SJCRH30 (cell line): ENCODE results near the gene CBFA2T2. TPM values are rescaled to one million over a fixed set of nuclear protein-coding genes. Genes with fewer than 3 reads are reported as not detected.
A peak's percentile ranks its signal among the peaks of the same experiment; 100 is the strongest.

ENCODE experiments used
- DNase-seq, 2 experiments: peaks; one replicate each; pipeline ENCODE4 v3.0.0-alpha.2; 2015 to 2020
- H3K27ac ChIP-seq: fragments of 250-450 bp; sonication (Bioruptor Pico); 2 replicates; pipeline ENCODE4 v1.5.1; 2020; ENCODE audit warnings: mild to moderate bottlenecking, moderate library complexity
- H3K27me3 ChIP-seq: fragments of 250-450 bp; sonication (Bioruptor Pico); 2 replicates; pipeline ENCODE4 v1.5.1; 2020; ENCODE audit warnings: mild to moderate bottlenecking, moderate library complexity
- H3K36me3 ChIP-seq: fragments of 250-450 bp; sonication (Bioruptor Pico); 2 replicates; pipeline ENCODE4 v1.5.1; 2020; ENCODE audit warnings: mild to moderate bottlenecking, moderate library complexity
- H3K4me1 ChIP-seq: fragments of 250-450 bp; sonication (Bioruptor Pico); 2 replicates; pipeline ENCODE4 v1.5.1; 2020; ENCODE audit warnings: mild to moderate bottlenecking, moderate library complexity
- H3K4me3 ChIP-seq: fragments of 250-450 bp; sonication (Bioruptor Pico); 2 replicates; pipeline ENCODE4 v1.5.1; 2020; ENCODE audit warnings: mild to moderate bottlenecking, moderate library complexity
- H3K9me3 ChIP-seq: fragments of 250-450 bp; sonication (Bioruptor Pico); replicated peaks from 2 replicates; pipeline ENCODE4 v1.5.1; 2020; ENCODE audit warnings: mild to moderate bottlenecking, moderate library complexity
- total RNA-seq: library from RNA; depleted of rRNA; stranded (reverse); fragments of >200 nt; shearing (Covaris generic); gene quantifications from 2 replicates; pipeline ENCODE4 v1.2.3, GENCODE V29; 2014

The CBFA2T2 gene
- total RNA-seq, 1 experiment from 2014 or later: 14.9 TPM

DNA sequence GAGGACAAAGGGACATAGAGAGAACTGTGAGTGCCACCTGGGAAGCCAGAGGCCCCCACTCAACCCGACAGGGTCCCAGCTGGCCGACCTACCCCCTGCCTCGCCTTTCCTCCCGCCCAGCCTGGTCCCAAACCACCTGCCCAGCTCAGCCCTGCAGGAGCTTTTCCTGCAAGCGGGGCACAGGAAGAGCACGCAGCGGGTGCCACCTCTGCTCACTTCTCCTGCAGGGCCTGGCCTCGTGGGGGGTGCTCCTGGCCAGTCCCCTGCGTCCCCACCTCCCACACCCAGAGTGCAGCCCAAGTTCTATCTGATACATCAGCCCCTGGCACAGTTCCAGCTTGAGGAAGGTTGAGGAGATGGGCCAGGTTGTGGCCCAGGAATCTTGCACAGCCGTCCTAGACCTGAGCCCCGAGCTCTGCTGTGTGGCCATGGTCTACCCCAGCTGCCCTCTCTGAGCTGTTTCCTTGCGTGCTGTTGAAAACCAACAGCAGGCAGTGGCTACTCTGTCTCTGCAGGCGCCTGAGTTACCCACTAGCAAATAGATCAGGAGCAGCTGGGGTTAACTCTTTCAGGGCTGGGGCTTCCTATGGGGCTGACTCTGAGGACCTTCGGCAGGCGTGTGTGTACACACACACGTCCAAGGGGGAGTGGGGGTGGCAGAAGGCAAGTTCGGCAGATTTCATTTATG lies 182.7 kb downstream of the CBFA2T2 start:
- peak; percentile 60 to 67 for DNase-seq
- peak overlapping the region; percentile 74 for H3K4me3 ChIP-seq
- no peaks in the 10 kb centered on the region for H3K9me3 ChIP-seq
- peaks cover 41% of the 10 kb centered on the region for H3K36me3 ChIP-seq
- H3K27ac ChIP-seq: no peak overlapping the region; the same call in 1 of the 2 replicates
- no peaks in the 10 kb centered on the region for H3K27me3 ChIP-seq
- H3K4me1 ChIP-seq: peaks cover 24% of the 10 kb centered on the region

DNA sequence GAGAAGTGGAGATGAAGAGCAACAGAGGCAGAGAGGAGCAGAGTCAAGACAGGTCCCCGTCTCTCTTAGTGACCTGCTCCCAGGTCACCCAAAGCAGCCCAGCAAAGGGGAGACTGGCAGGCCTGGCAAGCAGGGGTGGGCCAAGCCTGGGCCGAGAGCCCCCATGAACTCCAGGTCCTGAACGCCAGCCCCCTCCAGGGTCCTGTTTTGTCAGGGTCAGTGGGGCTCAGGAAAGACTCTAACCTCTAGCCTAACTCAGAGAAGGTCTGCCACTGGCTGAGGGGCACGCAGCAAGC lies 183.2 kb downstream of the CBFA2T2 start:
- Histone ChIP-seq H3K9me3 (no peaks in the 10 kb centered on the region), H3K4me1 (peaks cover 29% of the 10 kb centered on the region), H3K27ac (peak overlapping the region; percentile 50)

DNA sequence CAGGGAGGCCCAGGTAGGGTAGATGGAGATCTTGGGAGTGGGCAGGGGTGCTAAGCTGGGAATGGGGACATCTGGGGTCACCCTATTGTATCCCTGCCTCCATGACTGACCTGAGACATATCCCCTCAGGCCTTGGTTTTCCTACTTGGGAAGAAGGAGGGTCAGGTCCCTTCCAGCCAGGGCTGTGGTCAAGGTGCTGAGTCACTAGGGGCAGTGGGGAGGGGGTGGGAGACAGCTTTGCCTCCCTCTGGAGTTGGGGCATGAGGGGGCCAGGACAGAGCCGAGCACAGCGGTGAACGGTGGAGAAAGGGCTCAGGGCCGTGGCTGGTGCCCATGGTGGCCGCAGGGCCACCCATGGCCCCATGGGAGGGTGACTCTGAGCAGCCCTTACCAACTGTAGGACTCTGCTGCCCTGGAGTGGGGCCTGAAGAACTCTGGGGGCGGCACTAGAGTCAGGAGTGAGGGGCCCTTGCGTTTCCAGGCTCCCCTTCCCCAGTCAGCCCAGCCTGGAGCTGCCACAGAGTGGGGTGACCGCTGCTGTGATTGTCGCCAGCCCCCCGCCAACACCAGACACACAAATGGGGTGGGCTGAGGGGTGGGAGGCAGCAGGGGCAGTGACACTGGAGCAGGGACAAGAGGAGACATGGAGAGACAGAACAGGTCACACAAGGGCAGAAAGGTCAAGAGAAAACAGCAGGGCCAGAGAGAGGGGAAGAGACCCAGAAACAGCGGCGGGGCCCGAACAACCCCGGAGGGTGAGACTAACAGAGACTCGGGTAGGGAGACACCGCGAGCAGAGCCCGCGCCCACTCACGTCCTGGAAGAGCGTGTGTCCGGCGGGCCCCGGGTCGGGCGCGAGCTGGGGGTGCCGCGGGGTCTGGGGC lies 183.8 kb downstream of the CBFA2T2 start:
- H3K36me3 ChIP-seq: peaks cover 32% of the 10 kb centered on the region
- H3K27ac ChIP-seq: peak overlapping the region; percentile 50
- H3K4me1 ChIP-seq: peaks cover 34% of the 10 kb centered on the region
- H3K9me3 ChIP-seq: no peaks in the 10 kb centered on the region
- H3K27me3 ChIP-seq: no peaks in the 10 kb centered on the region
- H3K4me3 ChIP-seq: peak overlapping the region; percentile 74
- no peak for DNase-seq

More for the DNA sequence above, 183.2 kb downstream of the CBFA2T2 start:
- Histone ChIP-seq H3K27me3 (no peaks in the 10 kb centered on the region), H3K4me3 (peak overlapping the region; percentile 74), H3K36me3 (peaks cover 38% of the 10 kb centered on the region)
- DNase-seq: no peak

DNA sequence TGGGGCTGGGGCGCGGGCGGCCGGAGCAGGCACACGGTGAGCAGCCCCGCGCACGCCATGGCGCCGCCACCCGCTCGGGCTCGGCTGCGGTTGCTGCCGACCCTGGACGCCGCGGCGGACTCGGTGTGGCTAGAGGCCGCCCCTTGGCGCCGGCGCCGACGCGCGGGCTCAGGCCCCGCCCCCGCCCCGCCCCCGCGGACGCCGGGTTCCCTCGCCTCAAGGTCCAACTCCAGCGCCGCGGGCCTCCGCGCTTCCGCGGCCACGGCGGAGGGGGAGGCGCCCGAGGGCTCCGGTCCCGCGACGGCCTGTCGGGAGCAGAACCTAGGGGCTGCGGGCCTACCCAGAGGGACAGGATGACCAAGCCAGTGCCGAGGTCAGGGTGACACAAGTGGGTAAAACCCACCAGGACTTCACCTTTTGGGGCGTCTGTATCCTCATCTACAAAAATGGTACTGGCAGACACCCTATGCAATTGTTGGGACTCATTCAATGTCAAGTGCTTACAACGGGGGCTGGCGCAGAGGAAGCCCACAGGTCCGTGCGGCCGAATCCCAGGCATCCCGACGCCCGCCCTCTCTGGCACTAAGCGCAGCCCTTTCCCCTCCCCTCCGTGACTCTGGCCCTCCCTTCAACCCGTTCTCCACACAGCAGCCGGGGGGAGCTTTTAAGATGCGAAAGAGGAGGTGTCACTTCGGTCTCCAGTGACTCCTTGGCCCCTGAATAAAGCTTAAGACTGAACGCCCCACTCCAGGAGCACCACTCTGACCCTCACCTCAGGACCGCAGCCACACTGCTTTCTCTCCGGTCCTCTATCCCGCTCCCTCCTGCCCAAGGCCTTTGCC lies 184.6 kb downstream of the CBFA2T2 start, which contains the start of gene NECAB3:
Gene NECAB3 (minus strand): TSS at position 135 of the 842 bp plus-strand sequence. CDS start 76 bp downstream, at position 59.
- H3K4me3 ChIP-seq: peak within 1 kb of the TSS; percentile 74
- no peaks in the 10 kb centered on the region for H3K9me3 ChIP-seq
- DNase-seq: peak; percentile 80 to 90
- H3K4me1 ChIP-seq: peaks cover 43% of the 10 kb centered on the region
- peak within 1 kb of the TSS; percentile 50 for H3K27ac ChIP-seq
- H3K27me3 ChIP-seq: no peaks in the 10 kb centered on the region
- H3K36me3 ChIP-seq: peaks cover 35% of the 10 kb centered on the region

DNA sequence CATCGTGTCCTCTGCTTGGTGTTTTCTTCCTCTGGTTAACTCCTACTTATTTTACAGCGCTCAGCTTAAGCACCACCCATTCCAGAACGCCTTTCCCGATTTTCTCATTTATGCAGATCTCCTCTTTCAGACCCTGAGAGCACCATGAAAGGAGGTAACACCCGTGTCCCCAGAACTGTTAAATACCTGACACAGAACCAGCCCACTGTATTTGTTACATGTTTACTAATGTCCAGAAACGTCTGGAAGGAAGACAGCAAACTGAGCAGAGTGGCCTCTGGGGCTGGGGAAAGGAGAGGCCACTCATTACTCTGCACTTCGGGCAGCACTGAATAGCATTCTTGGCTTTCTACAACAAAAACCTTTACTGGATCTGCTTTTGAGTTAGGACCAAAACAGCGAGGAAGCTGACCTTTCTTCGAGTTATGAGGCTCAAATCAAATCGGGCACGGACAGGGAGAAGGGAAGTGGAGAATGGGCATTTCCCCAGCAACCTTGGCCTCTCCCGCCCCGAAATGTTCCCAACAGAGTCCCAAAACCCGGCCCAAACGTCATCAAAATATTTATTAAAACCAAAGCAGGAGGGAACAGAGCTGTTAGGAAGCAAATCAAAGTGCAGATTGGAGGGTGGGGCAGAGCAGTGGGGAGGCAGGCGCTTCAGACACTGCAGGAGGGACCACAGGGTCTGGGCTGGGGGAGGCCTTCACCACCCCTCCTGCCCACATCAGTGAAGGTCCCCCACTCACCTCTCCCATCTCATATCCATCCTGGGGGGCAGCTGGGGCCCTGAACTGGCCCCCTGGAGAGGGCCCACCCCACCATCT lies 185.5 kb downstream of the CBFA2T2 start:
- H3K4me3 ChIP-seq: peak overlapping the region; percentile 74

DNA sequence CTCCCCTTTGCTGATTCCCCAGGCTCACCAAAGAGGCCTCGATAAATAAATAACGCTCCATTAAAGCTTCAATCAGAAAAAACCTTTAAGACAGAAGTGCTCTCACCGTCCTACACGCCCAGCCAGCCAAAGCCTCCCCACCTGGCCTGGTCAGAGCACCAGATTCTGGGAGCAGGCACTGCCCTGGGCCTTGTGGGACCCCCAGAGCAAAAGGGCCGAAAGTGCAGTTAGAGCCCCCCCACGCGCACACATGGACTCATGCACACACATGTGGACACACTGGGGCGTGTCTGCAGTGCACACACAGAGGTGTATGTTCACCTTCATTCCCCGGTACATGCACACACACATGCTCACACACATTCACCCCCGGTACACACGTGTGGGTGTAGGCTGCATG lies 186.2 kb downstream of the CBFA2T2 start:
- Histone ChIP-seq H3K27me3 (no peaks in the 10 kb centered on the region), H3K27ac (no peak overlapping the region), H3K4me1 (peaks cover 50% of the 10 kb centered on the region), H3K9me3 (no peaks in the 10 kb centered on the region), H3K36me3 (peaks cover 40% of the 10 kb centered on the region), H3K4me3 (no peak overlapping the region)
- no peak for DNase-seq

More for the DNA sequence above, 185.5 kb downstream of the CBFA2T2 start:
- no peak for DNase-seq
- Histone ChIP-seq H3K9me3 (no peaks in the 10 kb centered on the region), H3K27me3 (no peaks in the 10 kb centered on the region), H3K27ac (peak overlapping the region; percentile 11; the same call in 1 of the 2 replicates), H3K4me1 (peaks cover 50% of the 10 kb centered on the region), H3K36me3 (peaks cover 42% of the 10 kb centered on the region)

DNA sequence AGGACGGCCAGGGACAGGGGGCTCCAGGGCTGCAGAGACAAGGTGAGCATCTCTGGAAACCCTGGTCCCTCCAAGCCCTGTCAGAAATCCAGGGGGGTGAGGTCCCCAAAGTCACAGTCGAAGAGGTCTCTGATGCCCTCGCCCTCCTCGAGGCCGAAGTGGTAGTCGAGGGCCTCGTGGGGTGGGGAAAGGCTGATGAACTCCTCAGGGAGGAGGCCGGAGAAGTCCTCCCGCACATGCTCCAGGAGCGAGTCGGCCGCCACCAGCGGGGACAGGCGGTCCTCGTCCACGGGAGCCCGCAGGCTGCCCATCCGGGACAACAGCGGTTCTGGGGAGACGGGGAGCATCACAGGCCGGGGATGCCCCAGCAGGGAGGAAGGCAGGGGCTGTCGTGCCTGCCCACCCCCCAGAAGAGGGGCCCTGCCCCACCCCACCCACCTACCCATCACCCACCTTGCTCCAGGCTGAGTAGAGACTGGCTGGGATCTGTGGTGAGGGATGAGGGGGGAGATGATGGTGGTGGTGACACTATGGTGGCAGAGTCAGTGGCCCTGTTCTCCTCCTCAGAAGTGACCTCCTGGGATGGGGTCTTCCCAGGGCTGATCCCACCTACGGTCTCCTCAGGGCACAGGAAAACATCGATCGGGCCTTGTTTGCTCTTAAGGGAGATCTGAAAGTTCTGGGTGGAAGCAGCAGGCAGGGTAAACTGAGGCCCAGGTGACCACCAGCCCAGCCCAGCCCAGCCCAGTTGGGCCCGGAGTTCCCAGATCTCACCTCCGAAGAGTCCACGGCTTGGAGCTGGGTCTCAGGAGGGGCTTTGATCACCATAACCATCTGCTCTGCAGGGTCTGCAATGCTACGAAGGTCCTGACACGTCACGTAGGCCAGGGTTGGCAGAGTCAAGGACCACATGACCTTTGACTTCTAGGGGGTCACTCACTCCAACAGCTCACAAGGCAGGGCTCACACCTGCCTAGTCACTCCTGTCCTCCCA lies 187.1 kb downstream of the CBFA2T2 start:
- Histone ChIP-seq H3K27me3 (no peaks in the 10 kb centered on the region), H3K9me3 (no peaks in the 10 kb centered on the region), H3K4me3 (no peak overlapping the region), H3K36me3 (peaks cover 36% of the 10 kb centered on the region), H3K4me1 (peaks cover 50% of the 10 kb centered on the region), H3K27ac (no peak overlapping the region)
- no peak for DNase-seq

DNA sequence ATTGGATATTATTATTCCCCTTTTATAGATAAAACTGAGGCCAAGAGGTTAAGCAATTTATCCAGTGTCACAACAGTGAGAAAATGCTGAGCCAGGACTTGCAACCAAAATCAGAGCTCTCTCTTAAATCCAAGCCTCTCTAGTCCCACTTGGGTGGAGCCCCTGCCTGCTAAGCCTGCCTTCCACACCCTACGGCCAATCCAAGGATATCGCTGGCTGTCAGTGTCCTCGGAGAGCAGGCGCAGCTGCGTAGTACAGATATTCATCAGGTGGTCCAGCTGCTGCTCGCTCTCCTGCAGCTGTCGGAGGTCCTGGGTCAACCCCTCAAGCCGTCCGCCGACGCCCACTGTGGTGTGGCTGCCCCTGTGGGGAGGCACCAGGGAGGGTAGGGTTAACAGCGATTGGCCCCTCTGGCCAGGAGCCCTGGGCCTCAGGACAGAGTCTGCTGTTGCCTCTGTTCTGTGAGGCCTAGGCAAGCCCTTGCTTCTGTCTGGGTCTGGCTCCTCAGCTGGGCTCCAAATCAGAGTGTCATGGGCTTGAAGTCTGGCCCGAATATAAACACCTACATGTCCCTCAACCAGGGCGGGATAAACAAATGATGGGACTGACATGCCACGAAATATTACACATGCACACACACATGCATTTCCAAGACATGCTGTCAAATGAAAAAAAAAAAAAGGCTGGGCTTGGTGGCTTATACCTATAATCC lies 188.3 kb downstream of the CBFA2T2 start:
- peak; percentile 95 to 96 for DNase-seq
- Histone ChIP-seq H3K4me3 (no peak overlapping the region), H3K9me3 (no peaks in the 10 kb centered on the region), H3K27me3 (no peaks in the 10 kb centered on the region), H3K36me3 (peaks cover 40% of the 10 kb centered on the region), H3K4me1 (peaks cover 43% of the 10 kb centered on the region), H3K27ac (peak overlapping the region; percentile 22)

DNA sequence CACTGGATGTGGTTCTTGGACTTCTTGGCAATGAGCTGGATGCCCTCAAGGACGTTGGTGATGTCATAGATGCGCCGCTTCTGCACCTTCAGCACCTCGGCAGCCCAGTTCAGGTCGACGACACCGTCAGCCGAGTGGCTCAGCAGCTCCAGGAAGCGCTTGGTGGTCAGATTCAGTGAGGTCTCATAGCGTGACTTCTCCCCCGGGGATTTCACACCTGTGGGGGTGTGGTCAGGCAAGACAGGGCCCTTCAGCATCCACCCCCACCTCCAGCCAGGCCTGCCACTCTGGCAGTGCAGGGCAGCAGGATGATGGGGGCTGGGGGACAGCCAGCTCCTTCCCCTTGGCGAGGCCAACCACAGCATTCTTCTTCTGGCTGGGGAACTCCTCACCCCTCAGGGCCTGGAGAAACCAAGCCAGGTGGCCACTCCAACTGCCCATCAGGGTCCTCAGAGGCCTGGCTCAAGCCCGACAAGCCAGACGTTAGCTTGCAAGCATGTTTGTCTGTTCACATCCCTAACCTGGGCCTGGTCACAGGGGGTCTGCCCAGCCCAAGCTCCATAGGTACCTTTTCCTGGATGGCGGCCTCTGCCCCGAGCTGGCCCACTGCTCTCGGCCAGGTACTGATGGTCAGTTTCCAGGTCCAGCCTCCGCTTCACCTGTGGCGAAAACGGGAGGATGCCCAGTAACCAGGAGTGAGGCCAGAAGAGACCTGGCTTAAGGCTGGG lies 190.0 kb downstream of the CBFA2T2 start:
- Histone ChIP-seq H3K4me3 (no peak overlapping the region), H3K36me3 (peaks cover 44% of the 10 kb centered on the region), H3K9me3 (no peaks in the 10 kb centered on the region), H3K27me3 (no peaks in the 10 kb centered on the region), H3K27ac (no peak overlapping the region), H3K4me1 (peaks cover 44% of the 10 kb centered on the region)
- no peak for DNase-seq

DNA sequence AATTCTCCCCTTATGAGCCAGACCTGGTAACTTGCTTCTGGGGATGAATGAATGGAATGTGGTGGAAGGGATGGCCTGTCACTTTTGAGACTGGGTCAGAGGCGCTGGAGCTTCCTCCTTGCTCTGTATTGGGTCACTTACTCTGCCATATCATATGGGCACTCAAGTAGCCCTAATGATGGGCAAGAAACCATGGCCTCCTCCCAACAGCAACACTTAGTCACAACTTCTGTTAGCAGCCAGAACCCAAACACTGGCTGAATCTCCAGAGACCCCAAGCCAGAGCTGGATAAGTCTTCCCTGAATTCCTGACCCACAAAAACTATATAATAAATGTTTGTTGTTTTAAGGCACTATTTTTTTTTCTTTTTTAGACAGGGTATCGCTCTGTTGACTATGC lies 190.8 kb downstream of the CBFA2T2 start:
- Histone ChIP-seq H3K9me3 (no peaks in the 10 kb centered on the region), H3K4me1 (peaks cover 40% of the 10 kb centered on the region), H3K36me3 (peaks cover 46% of the 10 kb centered on the region), H3K4me3 (no peak overlapping the region), H3K27me3 (no peaks in the 10 kb centered on the region), H3K27ac (no peak overlapping the region)
- no peak for DNase-seq

DNA sequence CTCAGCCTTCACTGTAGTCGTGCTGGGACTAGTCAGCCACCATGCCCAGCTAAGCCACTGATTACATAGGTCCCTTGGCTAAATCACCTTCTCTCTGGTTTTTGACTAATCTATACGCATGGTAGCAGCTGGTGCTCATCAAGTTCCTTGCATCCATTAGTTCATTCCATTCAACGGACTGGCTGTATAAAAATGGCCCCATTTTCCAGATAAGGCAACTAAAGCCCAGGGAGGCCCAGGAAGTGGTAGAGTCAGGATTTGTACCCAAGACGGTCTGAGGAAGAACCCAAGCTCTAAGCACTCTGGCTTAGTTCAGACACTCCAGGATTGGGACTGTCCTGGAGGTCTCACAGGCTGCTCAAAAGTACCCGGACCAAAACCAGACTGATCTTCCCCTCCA lies 191.4 kb downstream of the CBFA2T2 start:
- no peak for DNase-seq
- Histone ChIP-seq H3K27ac (no peak overlapping the region), H3K36me3 (peaks cover 43% of the 10 kb centered on the region), H3K9me3 (no peaks in the 10 kb centered on the region), H3K27me3 (no peaks in the 10 kb centered on the region), H3K4me1 (peaks cover 39% of the 10 kb centered on the region), H3K4me3 (no peak overlapping the region)

DNA sequence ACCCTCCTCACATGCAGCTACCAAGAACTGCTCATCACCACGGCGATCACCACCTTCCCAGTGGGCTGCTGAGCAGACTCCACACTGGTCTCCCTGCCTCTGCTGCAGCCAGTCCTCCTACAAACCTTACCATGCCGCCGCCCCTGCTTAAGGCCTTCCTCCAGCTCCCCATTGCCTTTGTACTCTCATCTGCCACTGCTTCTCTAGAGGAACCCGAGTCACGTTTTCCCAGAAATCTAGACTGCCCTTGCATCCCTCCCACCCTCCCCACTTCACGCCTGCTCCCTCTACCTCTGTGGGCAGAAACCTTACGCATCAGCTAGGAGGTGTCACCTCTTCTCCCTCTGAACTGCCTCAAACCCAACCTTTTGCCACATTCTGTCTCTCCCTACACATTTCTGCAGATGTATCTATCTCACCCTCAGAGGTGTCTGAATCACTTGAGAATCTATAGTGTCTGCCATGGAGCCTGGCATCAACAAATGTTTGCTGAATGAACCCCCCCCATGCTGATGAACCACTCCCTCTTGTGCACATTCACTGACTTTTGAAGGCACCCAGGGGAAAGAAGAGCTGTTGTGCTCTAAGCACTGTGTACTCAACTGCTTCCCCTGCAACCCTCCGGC lies 191.9 kb downstream of the CBFA2T2 start:
- H3K4me1 ChIP-seq: peaks cover 42% of the 10 kb centered on the region
- H3K36me3 ChIP-seq: peaks cover 37% of the 10 kb centered on the region
- no peak overlapping the region for H3K4me3 ChIP-seq
- no peak for DNase-seq
- H3K27ac ChIP-seq: no peak overlapping the region
- H3K9me3 ChIP-seq: no peaks in the 10 kb centered on the region
- no peaks in the 10 kb centered on the region for H3K27me3 ChIP-seq
